ENCODE measurements around the gene STK38. TPM values are rescaled to one million over a fixed set of nuclear protein-coding genes. Genes with fewer than 3 reads are reported as not detected.

Gene STK38
- total RNA-seq, 1 experiment from 2014 or later = 13.3 TPM

GRCh38 chr6:36479256-36479655 is 68.0 kb downstream of the STK38 start:
- TF ChIP-seq GTF2I (CRISPR knock-in tag; conservative IDR thresholded peaks at IDR 0.05) = no peak
- H3K27ac Mint-ChIP-seq = no peak overlapping the region; the same call in 1 of the 2 replicates
- DNase-seq (ENCODE audit: low spot score) = no peak
- no peaks in the 10 kb centered on the region for H3K9me3 Mint-ChIP-seq
- H3K36me3 Mint-ChIP-seq = peaks cover 21% of the 10 kb centered on the region
- no peak for ATAC-seq
- no peaks in the 10 kb centered on the region for H3K4me1 Mint-ChIP-seq
- H3K27me3 Mint-ChIP-seq (ENCODE audit: low read depth) = no peaks in the 10 kb centered on the region
- ChIA-PET POLR2A (no interaction called here), CTCF (interaction anchor here (0.7 kb wide), 1 partner anchor 23 kb away, joined by 3 read pairs; no protein-coding TSS in a partner anchor)
- H3K4me3 Mint-ChIP-seq = no peak overlapping the region

DNA sequence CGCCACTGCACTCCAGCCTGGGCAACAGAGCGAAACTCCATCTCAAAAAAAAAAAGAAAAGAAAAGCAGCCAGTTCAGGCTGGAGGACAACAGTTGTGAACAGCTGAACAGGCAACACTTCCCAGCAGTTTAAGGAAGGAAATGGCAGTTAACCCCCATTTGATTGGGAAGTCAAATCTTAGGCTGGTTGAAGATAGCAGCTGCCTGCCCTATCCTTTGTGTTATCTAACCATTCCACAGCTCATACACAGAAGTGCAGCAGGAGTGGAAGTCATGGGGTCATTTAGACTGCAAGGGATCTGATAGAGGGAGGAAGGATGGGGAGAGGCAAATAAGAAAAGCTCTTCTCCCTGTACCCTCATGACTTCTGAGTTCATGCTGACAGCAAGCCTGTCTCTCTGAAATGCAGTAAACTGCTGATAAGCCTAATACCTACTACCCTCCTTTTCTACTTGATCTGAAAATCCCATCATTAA is 69.2 kb downstream of the STK38 start:
- ChIA-PET POLR2A (no interaction called here), CTCF (no interaction called here)
- Mint-ChIP-seq H3K27me3 (ENCODE audit: low read depth) (no peaks in the 10 kb centered on the region), H3K4me3 (no peak overlapping the region), H3K27ac (no peak overlapping the region), H3K4me1 (no peaks in the 10 kb centered on the region), H3K9me3 (no peaks in the 10 kb centered on the region), H3K36me3 (peaks cover 19% of the 10 kb centered on the region)
- ATAC-seq (no peak), DNase-seq (ENCODE audit: low spot score) (no peak)
- TF ChIP-seq ZNF232 (CRISPR knock-in tag; IDR thresholded peaks at IDR 0.05) (no peak), FOXJ3 (CRISPR knock-in tag; IDR thresholded peaks at IDR 0.05; ENCODE audit: borderline replicate concordance) (no peak), ZNF671 (CRISPR knock-in tag; IDR thresholded peaks at IDR 0.05) (no peak), SOX15 (CRISPR knock-in tag; IDR thresholded peaks at IDR 0.05) (no peak), FOXP1 (CRISPR knock-in tag; IDR thresholded peaks at IDR 0.05; ENCODE audit: borderline replicate concordance) (no peak), CREB1 (CRISPR knock-in tag; IDR thresholded peaks at IDR 0.05) (no peak), ZBTB21 (CRISPR knock-in tag; IDR thresholded peaks at IDR 0.05; ENCODE audit: borderline replicate concordance) (no peak)
- TF ChIP-seq, protein P1, sequence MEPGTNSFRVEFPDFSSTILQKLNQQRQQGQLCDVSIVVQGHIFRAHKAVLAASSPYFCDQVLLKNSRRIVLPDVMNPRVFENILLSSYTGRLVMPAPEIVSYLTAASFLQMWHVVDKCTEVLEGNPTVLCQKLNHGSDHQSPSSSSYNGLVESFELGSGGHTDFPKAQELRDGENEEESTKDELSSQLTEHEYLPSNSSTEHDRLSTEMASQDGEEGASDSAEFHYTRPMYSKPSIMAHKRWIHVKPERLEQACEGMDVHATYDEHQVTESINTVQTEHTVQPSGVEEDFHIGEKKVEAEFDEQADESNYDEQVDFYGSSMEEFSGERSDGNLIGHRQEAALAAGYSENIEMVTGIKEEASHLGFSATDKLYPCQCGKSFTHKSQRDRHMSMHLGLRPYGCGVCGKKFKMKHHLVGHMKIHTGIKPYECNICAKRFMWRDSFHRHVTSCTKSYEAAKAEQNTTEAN (CRISPR knock-in tag; IDR thresholded peaks at IDR 0.05) = no peak
- TF ChIP-seq, protein P2, sequence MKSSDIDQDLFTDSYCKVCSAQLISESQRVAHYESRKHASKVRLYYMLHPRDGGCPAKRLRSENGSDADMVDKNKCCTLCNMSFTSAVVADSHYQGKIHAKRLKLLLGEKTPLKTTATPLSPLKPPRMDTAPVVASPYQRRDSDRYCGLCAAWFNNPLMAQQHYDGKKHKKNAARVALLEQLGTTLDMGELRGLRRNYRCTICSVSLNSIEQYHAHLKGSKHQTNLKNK (CRISPR knock-in tag; IDR thresholded peaks at IDR 0.05) = no peak
- TF ChIP-seq, protein P3, sequence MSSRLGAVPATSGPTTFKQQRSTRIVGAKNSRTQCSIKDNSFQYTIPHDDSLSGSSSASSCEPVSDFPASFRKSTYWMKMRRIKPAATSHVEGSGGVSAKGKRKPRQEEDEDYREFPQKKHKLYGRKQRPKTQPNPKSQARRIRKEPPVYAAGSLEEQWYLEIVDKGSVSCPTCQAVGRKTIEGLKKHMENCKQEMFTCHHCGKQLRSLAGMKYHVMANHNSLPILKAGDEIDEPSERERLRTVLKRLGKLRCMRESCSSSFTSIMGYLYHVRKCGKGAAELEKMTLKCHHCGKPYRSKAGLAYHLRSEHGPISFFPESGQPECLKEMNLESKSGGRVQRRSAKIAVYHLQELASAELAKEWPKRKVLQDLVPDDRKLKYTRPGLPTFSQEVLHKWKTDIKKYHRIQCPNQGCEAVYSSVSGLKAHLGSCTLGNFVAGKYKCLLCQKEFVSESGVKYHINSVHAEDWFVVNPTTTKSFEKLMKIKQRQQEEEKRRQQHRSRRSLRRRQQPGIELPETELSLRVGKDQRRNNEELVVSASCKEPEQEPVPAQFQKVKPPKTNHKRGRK (CRISPR knock-in tag; IDR thresholded peaks at IDR 0.05; ENCODE audit: borderline replicate concordance) = no peak
- TF ChIP-seq, protein P4, sequence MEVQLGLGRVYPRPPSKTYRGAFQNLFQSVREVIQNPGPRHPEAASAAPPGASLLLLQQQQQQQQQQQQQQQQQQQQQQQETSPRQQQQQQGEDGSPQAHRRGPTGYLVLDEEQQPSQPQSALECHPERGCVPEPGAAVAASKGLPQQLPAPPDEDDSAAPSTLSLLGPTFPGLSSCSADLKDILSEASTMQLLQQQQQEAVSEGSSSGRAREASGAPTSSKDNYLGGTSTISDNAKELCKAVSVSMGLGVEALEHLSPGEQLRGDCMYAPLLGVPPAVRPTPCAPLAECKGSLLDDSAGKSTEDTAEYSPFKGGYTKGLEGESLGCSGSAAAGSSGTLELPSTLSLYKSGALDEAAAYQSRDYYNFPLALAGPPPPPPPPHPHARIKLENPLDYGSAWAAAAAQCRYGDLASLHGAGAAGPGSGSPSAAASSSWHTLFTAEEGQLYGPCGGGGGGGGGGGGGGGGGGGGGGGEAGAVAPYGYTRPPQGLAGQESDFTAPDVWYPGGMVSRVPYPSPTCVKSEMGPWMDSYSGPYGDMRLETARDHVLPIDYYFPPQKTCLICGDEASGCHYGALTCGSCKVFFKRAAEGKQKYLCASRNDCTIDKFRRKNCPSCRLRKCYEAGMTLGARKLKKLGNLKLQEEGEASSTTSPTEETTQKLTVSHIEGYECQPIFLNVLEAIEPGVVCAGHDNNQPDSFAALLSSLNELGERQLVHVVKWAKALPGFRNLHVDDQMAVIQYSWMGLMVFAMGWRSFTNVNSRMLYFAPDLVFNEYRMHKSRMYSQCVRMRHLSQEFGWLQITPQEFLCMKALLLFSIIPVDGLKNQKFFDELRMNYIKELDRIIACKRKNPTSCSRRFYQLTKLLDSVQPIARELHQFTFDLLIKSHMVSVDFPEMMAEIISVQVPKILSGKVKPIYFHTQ (CRISPR knock-in tag; IDR thresholded peaks at IDR 0.05) = no peak

DNA sequence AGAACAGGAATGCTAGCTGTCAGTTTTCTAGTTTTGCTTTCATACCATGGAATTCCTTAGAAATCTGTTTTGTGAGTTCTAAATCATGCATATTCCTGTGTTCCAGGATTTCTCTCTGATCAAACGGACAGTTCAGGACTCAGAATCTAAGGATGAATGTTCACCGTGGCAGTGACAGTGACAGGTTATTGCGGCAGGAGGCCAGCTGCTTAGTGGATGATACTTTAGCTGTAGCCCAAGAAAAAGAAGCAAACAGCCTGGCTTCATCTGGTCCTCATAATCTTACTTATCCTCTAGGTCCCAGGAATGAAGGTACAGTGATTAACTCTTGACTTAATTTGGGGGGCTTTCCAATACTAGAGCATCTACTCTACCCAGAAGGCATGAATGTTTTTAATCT is 77.3 kb downstream of the STK38 start:
- DNase-seq (ENCODE audit: low spot score) = no peak
- H3K4me1 Mint-ChIP-seq = peaks cover 4% of the 10 kb centered on the region
- no peaks in the 10 kb centered on the region for H3K27me3 Mint-ChIP-seq (ENCODE audit: low read depth)
- CTCF ChIA-PET = interaction anchor here (0.6 kb wide), 1 partner anchor 41 kb away, joined by 3 read pairs; no protein-coding TSS in a partner anchor
- H3K36me3 Mint-ChIP-seq = peaks cover 7% of the 10 kb centered on the region
- no peak overlapping the region for H3K27ac Mint-ChIP-seq
- H3K4me3 Mint-ChIP-seq = no peak overlapping the region
- H3K9me3 Mint-ChIP-seq = no peaks in the 10 kb centered on the region
- no peak for ATAC-seq
- POLR2A ChIA-PET = no interaction called here
- TF ChIP-seq ZNF317 (CRISPR knock-in tag; IDR thresholded peaks at IDR 0.05; ENCODE audit: borderline replicate concordance, low read depth) = no peak
- TF ChIP-seq FOXP4 (CRISPR knock-in tag; IDR thresholded peaks at IDR 0.05) = no peak
- TF ChIP-seq, protein P1 (CRISPR knock-in tag; IDR thresholded peaks at IDR 0.05) = no peak
- TF ChIP-seq, protein P3 (CRISPR knock-in tag; IDR thresholded peaks at IDR 0.05; ENCODE audit: borderline replicate concordance) = no peak
- TF ChIP-seq ZNF396 (CRISPR knock-in tag; IDR thresholded peaks at IDR 0.05; ENCODE audit: borderline replicate concordance) = no peak
